Endometrium (tissue), 2 donors: Measurements from ENCODE around the gene NANOS3.
"Not testable (repeated sequence)": the region's sequence is repeated elsewhere in the genome, so short reads cannot be mapped to it uniquely, and the experiment has no call there.

Experiments
- FAIRE-seq: peaks from 2 replicates; lab custom pipeline; 2012; peaks lifted over from hg19 to GRCh38; lab: Jason Lieb, UNC
- donor health status: control.
- donor health status: control.

The NANOS3 gene

DNA sequence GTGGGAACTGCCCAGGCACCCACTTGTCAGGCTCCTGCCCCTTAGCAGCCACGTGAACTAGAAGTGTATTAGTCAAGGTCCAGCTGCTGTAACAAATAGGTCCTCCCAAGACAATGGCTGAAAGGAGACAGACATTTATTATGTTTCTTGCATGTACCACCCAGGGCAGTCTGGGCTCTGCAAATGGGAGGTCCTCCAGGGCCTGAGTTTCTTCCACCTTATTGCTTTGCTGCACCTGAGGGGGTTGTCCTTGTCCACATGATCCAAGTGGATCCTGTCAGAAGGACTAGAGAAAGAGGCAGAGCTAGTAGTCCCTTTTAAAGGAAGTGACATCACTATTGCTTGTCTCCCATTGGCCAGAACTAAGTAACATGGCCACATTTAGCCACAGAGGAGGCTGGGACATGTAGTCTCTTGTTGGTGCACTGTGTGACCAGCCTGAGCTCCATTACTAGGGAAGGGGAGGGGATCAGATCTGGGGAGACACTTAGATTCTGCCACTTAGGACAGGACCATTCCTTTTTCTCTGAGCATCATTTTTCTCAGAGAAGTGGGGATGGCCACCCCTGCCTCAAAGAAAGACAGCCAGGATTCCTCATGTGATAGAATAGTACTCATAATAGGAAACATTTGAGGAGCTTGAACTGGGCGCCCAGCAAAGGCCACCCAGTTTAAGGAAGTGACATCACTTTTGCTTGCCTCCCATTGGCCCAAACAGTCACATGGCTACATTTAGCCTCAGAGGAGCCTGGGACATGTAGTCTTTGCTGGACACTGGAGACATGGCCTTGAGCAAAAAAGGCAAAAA is 44.2 kb downstream of the NANOS3 start:
- FAIRE-seq, result no peak

DNA sequence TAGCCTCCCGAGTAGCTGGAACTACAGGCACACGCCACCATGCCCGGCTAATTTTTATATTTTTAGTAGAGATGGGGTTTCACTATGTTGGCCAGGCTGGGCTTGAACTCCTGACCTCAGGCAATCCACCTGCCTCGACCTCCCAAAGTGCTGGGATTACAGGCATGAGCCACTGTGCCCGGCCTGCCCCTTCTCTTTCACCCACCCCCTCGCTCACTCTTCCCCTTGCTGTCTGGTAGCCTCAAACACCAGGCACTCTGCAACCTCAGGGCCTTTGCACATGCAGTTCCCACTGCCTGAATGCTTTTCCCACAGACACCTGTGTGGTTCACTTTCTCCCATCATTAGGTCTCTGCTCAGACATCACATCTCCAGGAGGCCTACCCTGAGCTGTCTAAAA is 45.2 kb downstream of the NANOS3 start:
- FAIRE-seq, result not testable (repeated sequence)

DNA sequence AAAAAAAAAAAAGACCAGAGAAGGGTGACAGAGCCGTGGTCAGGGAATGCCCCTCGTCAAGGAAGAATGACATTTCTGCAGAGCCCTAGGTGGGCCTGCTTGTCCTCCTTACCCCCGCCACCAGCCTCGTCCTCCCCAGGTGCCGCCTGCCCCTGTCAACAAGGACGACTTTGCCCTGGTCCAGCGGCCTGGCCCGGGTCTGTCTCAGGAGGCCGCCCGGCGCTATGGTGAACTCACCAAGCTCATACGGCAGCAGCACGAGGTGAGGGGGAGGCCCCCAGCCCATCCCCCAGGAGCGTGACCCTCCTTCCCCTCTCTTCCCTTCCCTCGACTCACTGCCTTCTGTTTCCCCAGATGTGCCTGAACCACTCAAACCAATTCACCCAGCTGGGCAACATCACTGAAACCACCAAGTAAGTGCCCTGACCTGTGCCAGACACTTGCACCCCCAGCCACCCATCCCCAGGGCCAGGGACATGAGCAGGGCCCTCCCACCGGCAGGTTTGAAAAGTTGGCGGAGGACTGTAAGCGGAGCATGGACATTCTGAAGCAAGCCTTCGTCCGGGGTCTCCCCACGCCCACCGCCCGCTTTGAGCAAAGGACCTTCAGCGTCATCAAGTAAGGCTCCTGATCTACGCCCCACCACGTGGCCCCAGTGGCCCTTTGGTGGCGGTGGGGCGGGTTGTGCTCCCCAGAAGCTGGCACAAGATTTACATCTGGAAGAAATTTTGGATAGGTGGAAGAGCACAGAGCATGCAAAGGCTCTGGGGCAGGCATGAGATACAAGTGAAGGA is 46.5 kb downstream of the NANOS3 start:
- no peak for FAIRE-seq

DNA sequence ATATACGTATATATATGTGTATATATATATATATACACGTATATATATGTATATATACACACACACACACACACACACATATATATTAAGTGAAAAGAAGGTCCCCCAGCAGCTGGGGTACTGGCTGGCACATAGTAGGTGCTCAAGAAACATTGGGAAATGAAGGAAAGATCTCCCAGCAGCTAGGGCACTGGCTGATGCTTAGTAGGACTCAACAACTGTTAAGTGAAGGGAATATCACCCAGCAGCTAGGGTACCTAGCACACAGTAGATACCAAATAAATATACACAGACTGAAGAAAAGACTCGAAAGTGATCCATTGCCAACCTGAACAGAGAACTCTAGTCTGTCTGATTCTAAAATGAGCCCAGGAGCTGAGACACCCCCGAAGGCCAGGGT is 49.1 kb downstream of the NANOS3 start:
- no peak for FAIRE-seq

DNA sequence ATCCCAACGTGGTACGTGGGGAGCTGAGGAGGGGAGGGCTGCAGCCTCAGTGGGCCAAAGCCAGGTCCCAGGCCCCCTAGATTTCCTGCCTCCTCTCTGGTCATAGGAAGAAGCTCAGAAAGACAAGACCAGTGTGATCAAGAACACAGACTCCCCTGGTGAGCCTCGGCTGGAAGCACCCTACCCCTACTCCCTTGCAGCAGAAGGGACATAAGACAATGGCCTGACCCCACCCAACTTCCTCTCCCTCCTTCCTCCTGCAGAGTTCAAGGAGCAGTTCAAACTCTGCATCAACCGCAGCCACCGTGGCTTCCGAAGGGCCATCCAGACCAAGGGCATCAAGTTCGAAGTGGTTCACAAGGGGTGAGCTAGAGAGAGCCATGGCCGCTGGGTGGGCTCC is 49.8 kb downstream of the NANOS3 start:
- no peak for FAIRE-seq

DNA sequence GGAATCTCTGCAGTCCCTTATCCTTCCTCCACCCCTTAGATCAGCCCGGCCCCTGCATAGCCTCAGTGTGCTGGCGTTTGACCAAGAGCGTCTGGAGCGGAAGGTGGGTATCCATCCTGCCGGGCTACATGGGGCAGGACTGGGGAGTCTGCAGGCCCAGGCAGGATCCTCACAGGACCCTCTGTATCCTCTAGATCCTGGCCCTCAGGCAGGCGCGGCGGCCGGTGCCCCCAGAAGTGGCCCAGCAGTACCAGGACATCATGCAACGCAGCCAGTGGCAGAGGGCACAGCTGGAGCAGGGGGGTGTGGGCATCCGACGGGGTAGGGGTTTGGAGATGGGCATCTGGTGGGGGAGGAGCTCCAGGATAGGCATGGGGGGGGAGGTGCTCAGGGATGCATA is 52.4 kb downstream of the NANOS3 start:
- no peak for FAIRE-seq

DNA sequence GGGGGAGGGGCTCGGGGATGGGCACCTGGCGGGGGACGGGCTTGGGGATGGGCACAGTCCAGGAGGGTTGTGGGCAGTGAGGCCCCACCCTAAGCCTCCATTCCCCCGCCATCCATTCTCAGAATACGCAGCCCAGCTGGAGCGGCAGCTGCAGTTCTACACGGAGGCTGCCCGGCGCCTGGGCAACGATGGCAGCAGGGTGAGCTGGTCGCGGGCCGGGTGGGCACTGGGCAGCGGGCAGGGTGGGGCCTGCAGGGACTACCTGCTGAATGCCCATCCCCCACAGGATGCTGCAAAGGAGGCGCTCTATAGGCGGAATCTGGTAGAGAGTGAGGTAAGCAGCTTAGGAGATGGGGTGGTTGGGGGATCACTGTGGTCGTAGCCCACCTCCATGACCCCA is 53.0 kb downstream of the NANOS3 start:
- no peak for FAIRE-seq
